T-cell (primary cell): ENCODE data around the gene TTLL11. TPM values are rescaled to one million over a fixed set of nuclear protein-coding genes. Genes with fewer than 3 reads are reported as not detected.

Source experiments
- ATAC-seq, 4 experiments: fragments of 200-7000 bp in 3 of 4; fragments of 150-1000 bp in 1 of 4; cut with Tn5 transposase; replicated peaks in 1 of 4; 1 replicate in 3 of 4; 2 replicates in 1 of 4; pipeline ENCODE4 v1.10.0; 2021; ENCODE audit warnings: moderate library complexity in 3 of 4, mild to moderate bottlenecking in 2 of 4, moderate number of reproducible peaks in 1 of 4
- CTCF ChIA-PET, 2 donors: fragments of 300-600 bp; sonication (Branson Sonifier 250); formaldehyde crosslinking; loops; one replicate each; lab custom pipeline; 2022; ENCODE audit warnings: antibody characterized with exemption in 2 of 2; lab: Charles Lee
- POLR2A ChIA-PET, 2 donors: fragments of 300-600 bp; sonication (Branson Sonifier 250); formaldehyde crosslinking; loops; one replicate each; lab custom pipeline; 2022; ENCODE audit warnings: antibody characterized with exemption in 2 of 2; lab: Charles Lee
- DNase-seq, 35 experiments: peaks; one replicate each; pipeline versions ENCODE4 v3.0.0 to v3.0.0-alpha.2; 2013 to 2023
- H3K27ac ChIP-seq: one replicate; pipeline ENCODE4 v1.5.1; 2013; ENCODE audit warnings: low read length
- H3K27me3 ChIP-seq, 2 experiments: replicated peaks in 1 of 2; 1 replicate in 1 of 2; 2 replicates in 1 of 2; pipeline versions ENCODE4 v1.6.1 to v1.7.0; 2013; ENCODE audit warnings: low read length in 1 of 2, mixed read lengths in 1 of 2; ENCODE audit not compliant: control insufficient read depth in 2 of 2, insufficient read depth in 2 of 2; ENCODE audit errors: extremely low read depth in 1 of 2
- H3K36me3 ChIP-seq, 2 donors: 1 replicate in 1 of 2; 2 replicates in 1 of 2; pipeline versions ENCODE4 v1.6.1 to v1.7.0; 2013; ENCODE audit warnings: low read length in 1 of 2; ENCODE audit not compliant: control insufficient read depth in 2 of 2, insufficient read depth in 1 of 2; ENCODE audit errors: extremely low read depth in 1 of 2
- H3K4me1 ChIP-seq, 2 experiments: 1 replicate in 1 of 2; 2 replicates in 1 of 2; pipeline versions ENCODE4 v1.6.1 to v1.7.0; 2013; ENCODE audit warnings: low read length in 2 of 2, mixed read lengths in 1 of 2; ENCODE audit not compliant: insufficient read depth in 2 of 2, control insufficient read depth in 1 of 2; ENCODE audit errors: extremely low read depth in 1 of 2
- H3K4me3 ChIP-seq, 2 donors: 1 replicate in 1 of 2; 2 replicates in 1 of 2; pipeline versions ENCODE4 v1.5.1 to v1.7.0; 2013; ENCODE audit warnings: mild to moderate bottlenecking in 2 of 2, low read length in 1 of 2, moderate library complexity in 1 of 2; ENCODE audit not compliant: control insufficient read depth in 1 of 2; ENCODE audit errors: extremely low read depth in 1 of 2
- H3K9me3 ChIP-seq: 2 replicates; pipeline ENCODE4 v1.7.0; 2013
- H3K27ac Mint-ChIP-seq, 2 donors: one replicate each; pipeline ENCODE4 v1.8.0; 2020 to 2021; ENCODE audit warnings: mild to moderate bottlenecking in 2 of 2, mixed read lengths in 2 of 2
- H3K27me3 Mint-ChIP-seq, 2 donors: one replicate each; pipeline ENCODE4 v1.8.0; 2021 to 2022; ENCODE audit warnings: mixed read lengths in 2 of 2
- H3K36me3 Mint-ChIP-seq: one replicate; pipeline ENCODE4 v1.8.0; 2021; ENCODE audit warnings: mixed read lengths
- H3K4me1 Mint-ChIP-seq, 3 donors: one replicate each; pipeline ENCODE4 v1.8.0; 2020 to 2022; ENCODE audit warnings: mixed read lengths in 3 of 3, mild to moderate bottlenecking in 1 of 3
- H3K4me3 Mint-ChIP-seq, 3 donors: one replicate each; pipeline ENCODE4 v1.8.0; 2020 to 2022; ENCODE audit warnings: mild to moderate bottlenecking in 3 of 3, mixed read lengths in 3 of 3, moderate library complexity in 3 of 3
- H3K9me3 Mint-ChIP-seq, 3 donors: one replicate each; pipeline ENCODE4 v1.8.0; 2020 to 2022; ENCODE audit warnings: mixed read lengths in 3 of 3
- WGBS: methylation state at CpG from one replicate; pipeline ENCODE4 v1.1.5; 2013; ENCODE audit warnings: missing lambda C conversion rate; ENCODE audit not compliant: insufficient coverage; 5-methylcytosine and 5-hydroxymethylcytosine counted together
- total RNA-seq, 35 experiments: library from RNA in 6 of 35; stranded (reverse) in 6 of 35; fragments of 120-200 nt in 1 of 35; gene quantifications; one replicate each; pipeline versions ENCODE4 v1.2.1 to v1.2.4 and lab custom pipeline; 2013 to 2026

Gene TTLL11
- total RNA-seq, 5 donors from 2014 or later (not counting 1 experiment from before 2014, with no cell fraction given) = 3.4 to 4.8 (median 4.6) TPM

- WGBS = 89% methylated on average over 12 of the region's 17 CpGs
- Histone ChIP-seq H3K27me3 (peaks cover 0 to 15% of the 10 kb centered on the region in 2 experiments), H3K9me3 (no peaks in the 10 kb centered on the region), H3K4me3 (no peak overlapping the region), H3K4me1 (peaks cover 19 to 24% of the 10 kb centered on the region in 2 experiments), H3K27ac (no peak overlapping the region), H3K36me3 (no peaks in the 10 kb centered on the region)
- ChIA-PET CTCF (no interaction called here), POLR2A (no interaction called here)
- Mint-ChIP-seq H3K9me3 (peaks cover 0 to 10% (median 4%) of the 10 kb centered on the region in 3 donors), H3K4me3 (no peak overlapping the region), H3K27ac (no peak overlapping the region), H3K27me3 (peaks cover 0 to 20% of the 10 kb centered on the region in 2 donors), H3K4me1 (peaks cover 7 to 17% (median 11%) of the 10 kb centered on the region in 3 donors), H3K36me3 (no peaks in the 10 kb centered on the region)
- ATAC-seq = no peak
- peak in 1 of 35 experiments; percentile 11 for DNase-seq
Measured at GRCh38 chr9:121781701-121782464, 311.2 kb downstream of the TTLL11 start.

DNA sequence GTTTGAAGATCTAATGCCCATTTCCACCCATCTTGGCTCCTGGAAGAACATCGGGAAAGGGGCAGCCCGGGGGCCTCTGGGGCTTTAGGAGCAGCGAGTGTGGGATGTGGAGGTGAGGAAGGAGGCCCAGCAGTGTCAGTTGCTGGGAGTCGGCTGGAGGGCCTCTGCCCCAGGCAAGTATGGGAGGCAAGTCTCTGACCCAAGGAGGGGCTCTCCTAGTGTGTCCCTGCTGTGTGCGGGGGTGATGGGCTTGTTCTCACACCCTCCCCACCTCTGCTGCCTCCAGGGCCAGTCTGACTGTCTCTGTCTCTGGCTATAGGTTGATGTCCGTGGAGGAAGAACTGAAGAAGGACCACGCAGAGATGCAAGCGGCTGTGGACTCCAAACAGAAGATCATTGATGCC lies 312.0 kb downstream of the TTLL11 start:
- H3K27me3 Mint-ChIP-seq = peaks cover 0 to 20% of the 10 kb centered on the region in 2 donors
- H3K4me1 Mint-ChIP-seq = peaks cover 7 to 17% (median 11%) of the 10 kb centered on the region in 3 donors
- no peaks in the 10 kb centered on the region for H3K9me3 ChIP-seq
- CTCF ChIA-PET = no interaction called here
- H3K27me3 ChIP-seq = peaks cover 0 to 15% of the 10 kb centered on the region in 2 experiments
- POLR2A ChIA-PET = no interaction called here
- no peaks in the 10 kb centered on the region for H3K36me3 ChIP-seq
- H3K4me1 ChIP-seq = peaks cover 19 to 24% of the 10 kb centered on the region in 2 experiments
- H3K27ac ChIP-seq = no peak overlapping the region
- H3K27ac Mint-ChIP-seq = no peak overlapping the region
- H3K36me3 Mint-ChIP-seq = no peaks in the 10 kb centered on the region
- H3K9me3 Mint-ChIP-seq = peaks cover 0 to 10% (median 4%) of the 10 kb centered on the region in 3 donors
- ATAC-seq (no peak), DNase-seq (no peak)
- no peak overlapping the region for H3K4me3 ChIP-seq
- 79% methylated on average over 5 of the region's 8 CpGs for WGBS
- H3K4me3 Mint-ChIP-seq = no peak overlapping the region

DNA sequence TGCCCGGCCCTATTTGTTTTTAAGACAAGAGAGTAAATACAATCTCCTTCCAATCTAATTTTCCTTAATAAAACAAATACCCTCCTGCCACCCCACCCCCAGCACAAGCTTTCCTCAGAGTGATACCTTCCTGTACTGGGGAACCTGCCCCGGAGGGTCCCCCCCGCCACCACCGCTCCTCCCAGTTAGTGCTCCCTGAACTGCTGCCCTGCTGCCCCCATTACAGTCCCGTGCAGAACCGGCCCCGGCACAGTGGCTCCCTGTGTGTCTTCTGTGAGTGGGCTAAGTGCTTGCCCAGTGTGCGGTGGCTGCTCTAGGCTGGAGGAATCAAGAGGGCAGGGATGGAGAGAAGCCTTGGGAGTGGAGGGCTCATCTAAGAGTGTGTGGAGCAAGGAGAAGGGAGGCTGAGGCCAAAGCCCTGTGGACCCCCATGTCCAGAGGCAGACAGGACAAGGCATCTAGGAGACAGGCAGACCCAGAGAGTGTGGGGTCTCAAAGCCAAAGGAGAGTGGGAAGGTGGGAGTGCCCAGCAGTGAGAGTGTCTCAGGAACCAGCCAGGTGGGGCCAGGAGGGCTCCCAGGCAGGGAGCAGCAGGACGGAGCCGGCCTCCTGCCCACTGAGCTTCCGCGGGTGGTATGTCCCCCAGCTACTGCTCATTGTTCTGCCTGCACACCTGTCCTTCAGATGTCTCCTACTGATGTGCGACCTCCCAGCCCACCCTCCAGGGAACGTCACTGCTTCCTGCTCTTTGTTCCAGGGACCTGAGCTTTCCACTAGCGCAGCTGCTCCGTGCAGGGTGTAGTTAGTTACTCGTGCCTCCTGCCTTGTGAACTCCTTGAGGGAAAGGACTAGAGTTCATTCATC lies 312.7 kb downstream of the TTLL11 start:
- no peaks in the 10 kb centered on the region for H3K36me3 Mint-ChIP-seq
- Histone ChIP-seq H3K9me3 (no peaks in the 10 kb centered on the region), H3K4me3 (no peak overlapping the region), H3K4me1 (peaks cover 19 to 24% of the 10 kb centered on the region in 2 experiments), H3K27me3 (peaks cover 0 to 15% of the 10 kb centered on the region in 2 experiments), H3K27ac (no peak overlapping the region), H3K36me3 (no peaks in the 10 kb centered on the region)
- 86% methylated on average over 15 of the region's 17 CpGs for WGBS
- ChIA-PET CTCF (no interaction called here), POLR2A (no interaction called here)
- no peak overlapping the region for H3K4me3 Mint-ChIP-seq
- peaks cover 0 to 18% of the 10 kb centered on the region in 2 donors for H3K27me3 Mint-ChIP-seq
- peaks cover 0 to 10% (median 4%) of the 10 kb centered on the region in 3 donors for H3K9me3 Mint-ChIP-seq
- ATAC-seq (no peak), DNase-seq (no peak)
- H3K4me1 Mint-ChIP-seq = peaks cover 7 to 17% (median 11%) of the 10 kb centered on the region in 3 donors
- no peak overlapping the region for H3K27ac Mint-ChIP-seq

DNA sequence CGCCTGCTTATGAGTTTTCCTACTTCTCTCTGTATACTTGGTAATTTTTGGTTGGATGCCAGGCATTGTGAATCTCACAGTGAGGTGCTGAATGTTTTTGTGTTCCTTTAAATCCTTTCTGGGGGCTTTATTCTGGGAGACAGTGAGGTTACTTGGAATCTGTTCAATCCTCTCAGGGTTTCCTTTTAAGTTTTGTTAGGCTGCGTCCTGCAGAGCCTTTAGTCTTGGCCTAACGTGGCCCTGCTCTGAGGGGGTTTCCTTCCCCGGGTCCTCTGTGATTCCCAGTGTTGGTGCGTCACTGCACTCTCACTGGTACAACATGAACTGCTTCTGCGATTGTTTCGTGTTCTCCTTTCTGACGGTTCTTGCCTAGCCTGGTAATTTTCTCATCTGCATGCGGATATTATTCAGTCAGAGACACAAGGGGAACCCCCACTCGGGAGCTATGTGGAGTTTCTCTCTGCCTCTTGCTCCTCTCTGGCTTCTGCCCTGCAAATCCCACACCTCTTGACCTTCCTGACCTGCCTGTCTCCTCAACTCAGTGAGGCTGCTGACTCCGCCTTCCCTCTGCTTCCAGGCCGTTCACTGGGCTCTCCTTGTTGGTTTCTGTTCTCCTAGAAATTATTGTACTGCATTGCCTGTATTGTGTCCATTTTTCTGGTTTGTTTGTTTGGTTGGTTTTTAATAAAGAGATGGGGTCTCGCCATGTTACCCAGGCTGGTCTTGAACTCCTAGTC lies 313.6 kb downstream of the TTLL11 start:
- no peak for ATAC-seq
- no peak overlapping the region for H3K27ac Mint-ChIP-seq
- 86% methylated on average over 7 of the region's 13 CpGs for WGBS
- CTCF ChIA-PET = no interaction called here
- peaks cover 6 to 14% (median 9%) of the 10 kb centered on the region in 3 donors for H3K4me1 Mint-ChIP-seq
- no peak overlapping the region for H3K4me3 Mint-ChIP-seq
- H3K27ac ChIP-seq = no peak overlapping the region
- peaks cover 15 to 19% of the 10 kb centered on the region in 2 experiments for H3K4me1 ChIP-seq
- no peaks in the 10 kb centered on the region for H3K9me3 ChIP-seq
- H3K36me3 Mint-ChIP-seq = no peaks in the 10 kb centered on the region
- peaks cover 0 to 10% (median 4%) of the 10 kb centered on the region in 3 donors for H3K9me3 Mint-ChIP-seq
- H3K27me3 Mint-ChIP-seq = peaks cover 0 to 16% of the 10 kb centered on the region in 2 donors
- DNase-seq = no peak
- H3K4me3 ChIP-seq = no peak overlapping the region
- H3K27me3 ChIP-seq = peaks cover 0 to 15% of the 10 kb centered on the region in 2 experiments
- POLR2A ChIA-PET = no interaction called here
- no peaks in the 10 kb centered on the region for H3K36me3 ChIP-seq

- peaks cover 0 to 14% of the 10 kb centered on the region in 2 donors for H3K27me3 Mint-ChIP-seq
- Histone ChIP-seq H3K4me3 (no peak overlapping the region), H3K27ac (no peak overlapping the region), H3K9me3 (no peaks in the 10 kb centered on the region), H3K36me3 (no peaks in the 10 kb centered on the region), H3K27me3 (peaks cover 0 to 15% of the 10 kb centered on the region in 2 experiments), H3K4me1 (peaks cover 6 to 9% of the 10 kb centered on the region in 2 experiments)
- no CpG with 5 or more reads among the region's 4 CpGs for WGBS
- peaks cover 0 to 10% (median 4%) of the 10 kb centered on the region in 3 donors for H3K9me3 Mint-ChIP-seq
- no peak overlapping the region for H3K27ac Mint-ChIP-seq
- no peak for DNase-seq
- no peak for ATAC-seq
- H3K4me3 Mint-ChIP-seq = no peak overlapping the region
- peaks cover 0 to 6% (median 2%) of the 10 kb centered on the region in 3 donors for H3K4me1 Mint-ChIP-seq
- no peaks in the 10 kb centered on the region for H3K36me3 Mint-ChIP-seq
- ChIA-PET CTCF (no interaction called here), POLR2A (no interaction called here)
Measured at GRCh38 chr9:121778252-121779225, 314.6 kb downstream of the TTLL11 start.
